H9 (cell line): ENCODE measurements around the gene LIPC. TPM values are rescaled to one million over a fixed set of nuclear protein-coding genes. Genes with fewer than 3 reads are reported as not detected.

Experiments used
- DNase-seq: peaks from one replicate; pipeline ENCODE4 v3.0.0-alpha.2; 2017
- H2AFZ ChIP-seq: one replicate; pipeline ENCODE4 v1.6.1; 2013; ENCODE audit warnings: mild to moderate bottlenecking, low read length, control low read depth, moderate library complexity
- H2AK5ac ChIP-seq: 2 replicates; pipeline ENCODE4 v1.6.1; 2013; ENCODE audit warnings: low read length, control low read depth, mixed read lengths; ENCODE audit not compliant: insufficient read length
- H2BK120ac ChIP-seq: one replicate; pipeline ENCODE4 v1.6.1; 2013; ENCODE audit warnings: low read depth, mild to moderate bottlenecking, low read length, control low read depth, inconsistent platforms; ENCODE audit not compliant: poor library complexity, severe bottlenecking
- H2BK12ac ChIP-seq: 2 replicates; pipeline ENCODE4 v1.6.1; 2013; ENCODE audit warnings: low read length, control low read depth, mixed read lengths, low read depth; ENCODE audit not compliant: insufficient read length
- H2BK15ac ChIP-seq: 2 replicates; pipeline ENCODE4 v1.6.1; 2013; ENCODE audit warnings: low read depth, low read length, control low read depth
- H2BK20ac ChIP-seq: one replicate; pipeline ENCODE4 v1.6.1; 2013; ENCODE audit warnings: low read depth, mild to moderate bottlenecking, low read length, control low read depth, inconsistent platforms; ENCODE audit not compliant: poor library complexity, severe bottlenecking
- H2BK5ac ChIP-seq: 2 replicates; pipeline ENCODE4 v1.6.1; 2013; ENCODE audit warnings: low read length, control low read depth, mixed read lengths; ENCODE audit not compliant: insufficient read length
- H3K14ac ChIP-seq: 2 replicates; pipeline ENCODE4 v1.6.1; 2013; ENCODE audit warnings: low read length, control low read depth; ENCODE audit not compliant: insufficient read depth
- H3K18ac ChIP-seq: 2 replicates; pipeline ENCODE4 v1.6.1; 2013; ENCODE audit warnings: low read depth, mild to moderate bottlenecking, mixed read lengths, low read length, control low read depth; ENCODE audit not compliant: insufficient read length
- H3K23ac ChIP-seq: 2 replicates; pipeline ENCODE4 v1.6.1; 2013; ENCODE audit warnings: low read length, control low read depth, mixed read lengths, low read depth; ENCODE audit not compliant: insufficient read length
- H3K23me2 ChIP-seq: 2 replicates; pipeline ENCODE4 v1.6.1; 2013; ENCODE audit warnings: low read depth, mild to moderate bottlenecking, mixed read lengths, low read length, control low read depth; ENCODE audit not compliant: insufficient read length, poor library complexity, severe bottlenecking
- H3K27ac ChIP-seq: 2 replicates; pipeline ENCODE4 v1.5.1; 2013; ENCODE audit warnings: low read length, control low read depth, mixed read lengths, low read depth; ENCODE audit not compliant: insufficient read length
- H3K27me3 ChIP-seq: 2 replicates; pipeline ENCODE4 v1.6.1; 2013; ENCODE audit warnings: low read length, control low read depth, inconsistent platforms; ENCODE audit not compliant: insufficient read depth
- H3K4ac ChIP-seq: 2 replicates; pipeline ENCODE4 v1.6.1; 2013; ENCODE audit warnings: low read depth, mild to moderate bottlenecking, control low read depth, inconsistent platforms, low read length, moderate library complexity
- H3K4me1 ChIP-seq: 2 replicates; pipeline ENCODE4 v1.6.1; 2013; ENCODE audit warnings: low read length, control low read depth, inconsistent platforms; ENCODE audit not compliant: insufficient read depth
- H3K4me2 ChIP-seq: 2 replicates; pipeline ENCODE4 v1.6.1; 2013; ENCODE audit warnings: low read length, control low read depth, mixed read lengths; ENCODE audit not compliant: insufficient read length, insufficient read depth
- H3K56ac ChIP-seq: 2 replicates; pipeline ENCODE4 v1.6.1; 2013; ENCODE audit warnings: low read depth, mild to moderate bottlenecking, mixed read lengths, low read length, control low read depth; ENCODE audit not compliant: insufficient read length
- H3K79me1 ChIP-seq: 2 replicates; pipeline ENCODE4 v1.6.1; 2013; ENCODE audit warnings: low read depth, mild to moderate bottlenecking, moderate library complexity, low read length, control low read depth, inconsistent platforms; ENCODE audit not compliant: insufficient read depth, poor library complexity, severe bottlenecking
- H3K79me2 ChIP-seq: 2 replicates; pipeline ENCODE4 v1.6.1; 2013; ENCODE audit warnings: low read length, control low read depth, inconsistent platforms; ENCODE audit not compliant: insufficient read depth
- H3K9ac ChIP-seq: 2 replicates; pipeline ENCODE4 v1.6.1; 2013; ENCODE audit warnings: low read length, control low read depth, mixed read lengths; ENCODE audit not compliant: insufficient read length; ENCODE audit errors: extremely low read depth
- H3K9me3 ChIP-seq: one replicate; pipeline ENCODE4 v1.6.1; 2013; ENCODE audit warnings: low read depth, low read length, inconsistent platforms; ENCODE audit not compliant: control insufficient read depth
- H3T11ph ChIP-seq: one replicate; pipeline ENCODE4 v1.6.1; 2013; ENCODE audit warnings: mild to moderate bottlenecking, low read length, control low read depth, inconsistent platforms
- H4K20me1 ChIP-seq: one replicate; pipeline ENCODE4 v1.6.1; 2013; ENCODE audit not compliant: control insufficient read depth, insufficient read length, insufficient read depth
- H4K5ac ChIP-seq: 2 replicates; pipeline ENCODE4 v1.6.1; 2013; ENCODE audit warnings: low read depth, mild to moderate bottlenecking, mixed read lengths, low read length, control low read depth; ENCODE audit not compliant: insufficient read length
- H4K8ac ChIP-seq: replicated peaks from 2 replicates; pipeline ENCODE4 v1.6.1; 2013; ENCODE audit warnings: low read length, control low read depth, mixed read lengths, low read depth; ENCODE audit not compliant: insufficient read length
- H4K91ac ChIP-seq: 2 replicates; pipeline ENCODE4 v1.6.1; 2013; ENCODE audit warnings: low read depth, mild to moderate bottlenecking, moderate library complexity, mixed read lengths, low read length, control low read depth; ENCODE audit not compliant: insufficient read length
- H3K27ac Mint-ChIP-seq, 3 experiments: 2 replicates in 2 of 3; 3 replicates in 1 of 3; pipeline ENCODE4 v1.8.0; 2020 to 2021; ENCODE audit warnings: mixed read lengths in 3 of 3, mild to moderate bottlenecking in 1 of 3, moderate library complexity in 1 of 3
- H3K27me3 Mint-ChIP-seq: 2 replicates; pipeline ENCODE4 v1.8.0; 2021; ENCODE audit warnings: low read depth, mild to moderate bottlenecking, moderate library complexity, mixed read lengths
- H3K36me3 Mint-ChIP-seq, 3 experiments: 2 replicates in 2 of 3; 3 replicates in 1 of 3; pipeline ENCODE4 v1.8.0; 2020 to 2021; ENCODE audit warnings: low read depth in 3 of 3, mixed read lengths in 3 of 3; ENCODE audit not compliant: insufficient read depth in 1 of 3
- H3K4me1 Mint-ChIP-seq, 2 experiments: 2 replicates each; pipeline ENCODE4 v1.8.0; 2020; ENCODE audit warnings: mixed read lengths in 2 of 2
- H3K4me3 Mint-ChIP-seq, 2 experiments: 2 replicates in 1 of 2; 3 replicates in 1 of 2; pipeline ENCODE4 v1.8.0; 2020 to 2021; ENCODE audit warnings: mild to moderate bottlenecking in 2 of 2, mixed read lengths in 2 of 2, moderate library complexity in 1 of 2
- H3K9me3 Mint-ChIP-seq, 2 experiments: 2 replicates in 1 of 2; 3 replicates in 1 of 2; pipeline ENCODE4 v1.8.0; 2020; ENCODE audit warnings: mild to moderate bottlenecking in 2 of 2, mixed read lengths in 2 of 2, moderate library complexity in 1 of 2
- CTCF ChIP-seq: fragments of 200-600 bp; sonication (generic); conservative IDR thresholded peaks from 3 replicates; pipeline ENCODE4 v1.8.0; 2021; ENCODE audit warnings: antibody characterized with exemption, mild to moderate bottlenecking
- WGBS: extraction: QIAGEN DNeasy Blood & Tissue Kit; methylation state at CpG from one replicate; pipeline ENCODE4 v1.1.7; 2013; ENCODE audit warnings: missing lambda C conversion rate, low lambda C conversion rate, mixed read lengths; ENCODE audit not compliant: insufficient read length; ENCODE audit errors: extremely low coverage; 5-methylcytosine and 5-hydroxymethylcytosine counted together
- total RNA-seq: library from RNA; stranded (reverse); gene quantifications from 2 replicates; pipeline ENCODE4 v1.2.1, GENCODE V29; 2021

The LIPC gene
- total RNA-seq, 1 experiment from 2014 or later = not detected

DNA sequence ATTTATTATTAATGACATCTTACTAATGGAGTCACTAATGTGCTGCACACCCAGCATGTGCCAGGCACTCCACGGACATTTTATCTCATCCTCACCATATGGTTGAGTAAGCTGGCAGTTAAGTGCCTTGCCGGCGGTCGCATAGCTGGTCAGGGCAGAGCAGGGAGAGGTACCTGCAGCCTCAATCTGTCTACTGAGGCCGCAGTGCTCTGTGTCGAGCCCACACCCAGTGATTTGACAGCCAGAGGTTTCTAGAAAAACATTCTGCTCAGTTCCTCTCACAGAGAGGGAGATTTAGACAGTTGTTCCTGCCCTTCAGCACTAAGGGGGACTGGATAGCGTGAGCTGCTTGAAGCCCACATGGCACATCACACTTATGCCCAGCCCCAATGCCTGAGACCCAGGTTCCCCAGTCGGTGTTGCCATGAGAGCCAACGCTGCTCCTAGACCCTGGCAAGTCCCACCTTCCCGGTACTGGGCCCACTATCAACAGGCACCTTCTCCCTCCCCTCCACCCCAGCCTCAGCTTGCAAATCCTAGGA, 2.6 kb downstream of the LIPC start:
- Mint-ChIP-seq H3K36me3 (no peaks in the 10 kb centered on the region), H3K4me1 (peaks cover 12 to 16% of the 10 kb centered on the region in 2 experiments), H3K27ac (no peak overlapping the region), H3K27me3 (no peaks in the 10 kb centered on the region; the same call in 1 of the 2 replicates), H3K4me3 (no peak overlapping the region), H3K9me3 (no peaks in the 10 kb centered on the region)
- Histone ChIP-seq H3K14ac (no peak overlapping the region), H3T11ph (no peak overlapping the region), H3K79me2 (no peaks in the 10 kb centered on the region), H3K23me2 (no peaks in the 10 kb centered on the region), H2AK5ac (no peak overlapping the region), H3K79me1 (no peaks in the 10 kb centered on the region), H3K18ac (no peak overlapping the region), H3K56ac (no peak overlapping the region), H2BK5ac (no peak overlapping the region), H2BK20ac (no peak overlapping the region), H3K4ac (no peak overlapping the region), H3K27ac (no peak overlapping the region), H3K27me3 (no peaks in the 10 kb centered on the region), H2BK12ac (no peak overlapping the region), H3K9ac (no peak overlapping the region), H4K91ac (no peak overlapping the region), H3K4me2 (no peak overlapping the region), H3K4me1 (no peaks in the 10 kb centered on the region), H3K23ac (no peak overlapping the region), H3K9me3 (no peaks in the 10 kb centered on the region), H2BK120ac (no peak overlapping the region), H2BK15ac (no peak overlapping the region), H4K8ac (no peak overlapping the region), H4K20me1 (no peaks in the 10 kb centered on the region), H4K5ac (no peak overlapping the region), H2AFZ (no peak overlapping the region)
- WGBS = no CpG with 5 or more reads among the region's 10 CpGs
- DNase-seq = no peak
- TF ChIP-seq CTCF = no peak
